ENCODE results near the gene C2CD4D.

C2CD4D gene

DNA sequence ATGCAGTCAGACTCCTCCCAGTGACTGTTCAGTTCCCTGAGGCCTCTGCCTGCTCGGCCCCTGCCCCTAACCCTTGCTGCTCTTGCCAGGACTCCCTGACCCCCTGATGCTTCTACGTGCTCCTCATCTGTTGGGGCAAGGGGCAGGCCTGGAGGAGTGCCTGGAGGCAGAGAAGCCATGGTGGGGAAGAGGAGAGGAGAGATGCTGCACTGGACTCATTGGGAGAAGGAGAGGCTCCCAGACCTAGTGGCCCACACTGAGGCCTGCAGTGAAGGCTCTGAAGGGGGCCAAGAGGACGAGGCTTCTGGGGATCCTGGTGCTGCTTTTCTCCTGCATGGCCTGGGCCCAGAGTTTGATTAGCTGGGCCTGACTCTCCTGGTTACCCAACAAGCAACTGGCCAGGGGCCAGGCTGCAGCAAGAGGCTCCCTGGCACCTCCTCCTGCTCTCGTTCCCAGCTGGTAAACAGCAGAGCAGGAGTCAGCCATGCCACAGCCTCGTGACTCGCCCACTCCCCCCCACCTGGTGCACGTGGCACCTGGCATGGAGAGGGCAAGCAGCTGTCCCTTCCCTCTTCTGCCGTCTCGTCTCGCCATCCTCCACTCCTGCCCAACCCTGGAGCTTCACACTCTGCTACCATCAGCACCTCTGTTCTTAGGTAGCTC is 7.2 kb downstream of the C2CD4D start:
- peak; percentile 84 for FAIRE-seq

DNA sequence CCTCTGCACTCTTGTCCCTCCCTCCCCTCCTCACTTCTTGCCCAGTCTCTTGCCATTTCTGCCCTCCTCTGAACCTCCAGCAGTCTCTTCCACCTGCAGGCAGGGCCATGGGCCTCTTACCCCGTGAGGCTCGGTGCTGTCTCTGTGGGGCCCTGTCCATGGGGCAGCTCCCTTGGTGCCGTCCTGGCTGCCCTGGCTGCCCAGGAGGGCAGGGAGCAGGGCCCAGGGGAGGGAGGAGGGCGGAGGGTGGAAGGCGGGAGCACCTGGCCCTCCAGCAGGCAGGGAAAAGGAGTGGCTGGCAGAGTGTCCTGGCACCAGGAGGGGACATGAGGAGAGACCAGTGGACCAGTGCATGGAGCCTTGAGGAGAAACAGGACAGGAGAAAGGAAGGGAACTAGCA is 8.0 kb downstream of the C2CD4D start, which contains the start of gene RORC:
TSS of gene RORC (minus strand) at position 198 of the 400 bp plus-strand sequence. CDS start at position 160, 38 bp downstream.
- no peak for FAIRE-seq

DNA sequence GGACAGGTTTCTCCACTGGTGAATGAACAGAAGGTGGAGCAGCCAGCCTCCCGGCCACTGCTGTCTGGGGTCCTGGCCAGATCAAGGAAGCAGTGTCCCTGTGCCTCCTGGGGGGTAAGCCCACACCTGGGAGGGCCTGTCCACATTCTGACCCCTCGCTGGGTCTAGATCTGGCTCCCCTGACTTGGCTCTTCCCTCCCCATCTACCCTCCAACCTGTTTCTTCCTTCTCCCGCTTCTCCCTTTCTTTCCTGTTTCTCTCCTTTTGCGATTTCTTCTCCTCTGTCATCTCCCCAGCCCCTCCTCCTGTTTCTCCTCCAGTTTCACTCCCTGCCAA is 8.4 kb downstream of the C2CD4D start:
- FAIRE-seq: no peak

DNA sequence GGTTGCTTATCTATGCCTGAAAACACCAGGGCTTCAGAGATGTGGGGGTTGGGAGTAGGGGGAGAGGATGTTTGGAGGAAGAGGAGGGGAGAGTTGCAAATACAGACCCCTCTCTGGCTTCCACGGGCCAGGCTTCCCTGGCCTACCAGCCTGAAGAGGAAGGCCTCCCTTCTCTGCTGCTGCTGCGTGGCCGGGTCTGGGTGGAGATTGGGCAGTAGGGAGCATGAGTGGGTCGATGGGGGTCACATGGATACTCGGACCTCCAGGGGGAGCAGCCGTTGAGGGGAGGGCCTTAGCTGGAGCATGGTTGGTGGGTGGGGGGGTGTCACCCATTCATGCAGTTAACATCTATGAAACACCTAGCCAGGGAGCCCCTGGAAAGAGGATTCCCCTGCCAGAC is 9.6 kb downstream of the C2CD4D start:
- FAIRE-seq: no peak

DNA sequence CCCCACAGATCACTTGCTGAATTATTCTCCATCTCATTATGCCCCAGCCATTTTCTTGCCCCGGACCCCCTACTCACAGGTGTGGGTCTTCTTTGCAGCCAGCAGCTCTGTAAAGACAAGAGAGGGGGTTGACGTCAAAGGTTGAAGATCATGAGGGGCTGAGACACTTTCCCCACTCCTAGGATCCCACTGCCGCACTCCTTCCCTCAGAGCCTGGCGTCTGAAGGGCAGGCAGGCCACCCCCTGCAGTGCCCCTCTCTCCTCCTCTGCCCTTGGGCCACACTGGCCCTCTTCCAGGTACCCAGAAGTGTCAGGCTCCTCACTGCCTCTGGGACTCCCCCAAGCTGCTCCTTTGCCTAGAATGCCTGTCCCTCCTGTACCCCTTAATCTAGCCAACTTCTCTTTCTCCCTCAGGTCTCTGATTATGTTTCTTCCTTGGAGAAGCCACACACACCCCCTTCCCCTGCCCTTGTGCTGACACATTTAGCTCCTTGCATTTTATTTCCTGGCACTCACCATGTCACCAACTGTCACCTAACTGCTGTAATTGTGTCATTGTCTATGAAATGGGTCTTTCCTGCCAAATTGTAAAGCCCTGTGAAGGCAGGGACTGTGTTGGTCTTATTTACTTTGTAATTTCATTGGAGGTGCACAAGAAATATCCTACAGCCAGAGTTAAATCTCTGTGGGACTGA is 10.1 kb downstream of the C2CD4D start:
- FAIRE-seq: no peak

DNA sequence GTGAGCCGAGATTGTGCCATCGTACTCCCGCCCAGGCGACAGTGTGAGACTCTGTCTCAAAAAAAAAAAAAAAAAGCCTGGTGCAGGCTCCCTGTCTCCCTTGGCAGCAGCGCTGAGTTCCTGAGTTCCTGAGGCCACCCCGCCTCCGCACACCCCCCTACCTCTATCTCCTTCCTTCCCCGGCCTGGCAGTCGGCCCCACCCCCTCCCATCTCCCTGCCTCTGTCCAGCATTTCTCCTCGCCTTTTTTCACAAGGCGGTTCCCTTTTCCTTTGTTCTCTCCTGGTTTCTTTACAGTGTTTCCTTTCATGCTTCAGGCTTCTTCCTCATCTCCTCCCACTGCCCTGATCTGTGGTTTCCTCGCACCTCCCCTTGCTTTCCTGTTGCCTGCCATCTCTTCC is 10.7 kb downstream of the C2CD4D start:
- FAIRE-seq: no peak

DNA sequence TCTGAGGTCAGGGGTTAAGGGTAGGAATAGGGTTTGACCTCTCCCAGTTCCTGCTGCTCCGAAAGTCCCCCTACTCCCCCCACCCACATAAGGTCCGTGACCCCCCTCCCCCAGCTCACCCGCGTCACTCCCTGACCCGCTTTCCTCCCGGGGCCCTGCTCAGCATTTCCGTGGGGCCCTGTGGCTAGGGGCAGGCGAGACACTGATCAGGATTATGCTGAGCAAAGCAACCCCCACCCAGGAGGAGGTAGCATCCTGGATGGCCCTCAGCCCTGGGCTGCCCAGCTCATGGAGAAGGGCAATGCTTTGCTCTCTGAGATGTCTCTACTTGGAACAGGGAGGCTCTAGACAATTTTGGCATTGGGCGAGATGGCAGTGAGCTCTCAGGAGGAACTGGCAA is 11.8 kb downstream of the C2CD4D start:
- FAIRE-seq: no peak

DNA sequence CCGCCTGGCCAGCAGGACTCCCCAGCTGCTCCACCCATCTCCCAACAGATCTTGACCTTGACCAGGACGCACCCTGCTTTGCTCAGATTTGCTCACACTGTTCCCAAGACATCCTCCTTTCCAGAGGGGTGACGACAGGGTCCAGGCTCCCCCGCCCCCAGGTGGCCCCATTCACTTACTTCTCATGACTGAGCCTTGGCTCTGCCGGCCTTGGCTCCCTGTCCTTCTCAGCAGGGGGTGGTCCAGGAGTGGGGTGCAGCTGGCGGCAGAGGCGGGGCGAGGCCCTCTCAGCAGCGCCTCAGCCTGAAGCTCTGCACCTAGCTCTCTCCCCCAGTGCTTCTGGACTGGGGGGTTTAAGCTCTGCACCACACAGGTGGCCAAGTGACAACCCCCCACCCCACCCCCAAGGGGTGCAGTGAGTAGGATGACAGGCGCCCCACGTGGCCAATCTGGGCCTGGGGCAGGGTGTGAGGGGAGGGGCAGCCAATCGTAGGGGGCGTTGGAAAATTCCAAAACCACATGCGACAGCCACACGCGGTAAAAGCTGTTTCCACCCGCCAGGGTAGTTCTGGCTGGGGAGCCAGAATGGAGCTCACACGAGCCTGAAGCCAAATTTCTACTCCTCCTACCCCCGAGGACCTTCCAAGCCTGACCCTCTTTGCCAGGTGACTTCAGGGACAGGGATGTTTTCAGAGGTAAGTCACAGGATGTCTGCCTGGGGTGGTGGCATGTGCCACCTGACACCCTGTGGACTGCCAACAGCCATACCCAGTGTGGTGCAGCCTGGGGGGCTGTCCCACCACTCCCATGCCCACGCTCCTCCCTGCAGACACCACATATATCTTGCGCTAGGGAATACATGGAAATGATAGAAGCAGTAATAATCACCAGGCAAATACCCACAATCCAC is 13.6 kb downstream of the C2CD4D start:
- no peak for FAIRE-seq

DNA sequence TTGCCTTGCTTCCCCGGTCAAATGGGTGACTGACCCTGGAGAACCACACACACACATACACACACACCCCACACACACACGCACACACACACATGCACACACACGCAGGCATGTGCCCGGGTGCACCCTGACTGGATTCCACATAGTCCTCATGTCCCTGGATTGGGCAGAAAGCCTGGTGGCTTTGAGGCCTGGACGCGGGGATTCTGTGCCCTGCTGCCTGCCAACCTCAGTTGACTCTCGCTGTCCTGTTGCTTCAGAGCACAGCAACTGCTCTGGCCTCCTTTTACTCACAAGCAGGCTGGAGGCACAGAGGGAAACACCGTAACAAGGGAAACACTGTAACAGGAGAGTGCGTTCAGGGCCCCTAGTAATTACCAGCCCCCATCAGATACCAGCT is 14.4 kb downstream of the C2CD4D start:
- FAIRE-seq: no peak

DNA sequence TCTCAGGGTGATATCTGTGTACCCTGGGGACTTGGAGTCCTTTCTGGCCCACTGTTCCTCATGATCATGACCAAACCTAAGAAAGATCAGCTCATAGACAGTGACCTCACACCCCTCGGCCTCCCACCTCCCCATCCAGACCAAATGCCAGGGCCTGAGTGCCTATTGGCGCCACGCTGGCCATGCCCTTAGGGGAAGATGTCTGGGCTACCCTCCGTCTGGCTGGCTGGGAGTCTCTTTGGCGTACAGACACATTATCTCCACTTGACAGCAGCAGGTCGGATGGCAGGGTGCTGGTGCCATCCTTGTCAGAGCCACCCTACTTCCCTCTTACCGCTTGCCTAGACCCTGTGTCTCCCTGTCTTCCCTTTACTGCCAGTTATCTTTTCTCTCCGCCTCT is 16.4 kb downstream of the C2CD4D start:
- no peak for FAIRE-seq

DNA sequence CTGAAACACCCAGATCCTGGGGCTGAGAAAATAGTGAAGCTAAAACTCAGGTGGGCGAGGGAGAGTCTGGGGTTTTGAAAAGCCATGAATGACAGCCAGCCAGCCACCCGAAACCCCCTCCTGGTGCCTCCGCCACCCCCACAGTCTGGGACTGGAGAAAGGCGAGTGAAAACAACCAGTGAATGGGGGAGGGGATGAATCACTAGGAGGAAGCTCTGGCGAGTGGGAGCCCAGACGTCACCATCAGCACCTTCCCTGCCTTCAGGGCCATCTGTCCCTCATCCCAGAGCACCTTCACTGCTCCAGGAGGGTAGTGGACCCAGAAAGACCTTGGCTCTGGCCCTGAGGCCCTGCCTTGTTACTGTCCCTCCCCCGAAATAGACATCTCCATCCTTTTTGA is 17.2 kb downstream of the C2CD4D start:
- FAIRE-seq: no peak

DNA sequence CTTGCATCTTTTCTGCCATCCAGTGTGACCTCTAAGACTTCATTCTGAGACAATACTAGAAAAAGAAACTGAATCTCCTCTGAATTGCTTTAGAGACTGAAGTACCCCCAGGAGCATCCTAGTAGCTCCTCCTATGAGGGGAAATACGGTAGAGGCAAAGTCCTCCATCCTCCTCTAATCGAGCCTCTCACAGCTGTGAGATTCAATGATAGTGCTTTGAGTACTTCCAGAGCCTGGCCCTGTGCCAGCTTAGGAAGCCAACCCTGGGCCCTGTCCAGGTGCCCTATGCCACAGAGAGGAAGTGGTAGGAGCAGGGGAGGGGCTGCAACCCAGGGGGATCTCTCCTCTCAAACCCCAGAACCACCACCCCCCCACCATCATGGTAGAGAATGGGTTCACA is 18.7 kb downstream of the C2CD4D start:
- FAIRE-seq: no peak

DNA sequence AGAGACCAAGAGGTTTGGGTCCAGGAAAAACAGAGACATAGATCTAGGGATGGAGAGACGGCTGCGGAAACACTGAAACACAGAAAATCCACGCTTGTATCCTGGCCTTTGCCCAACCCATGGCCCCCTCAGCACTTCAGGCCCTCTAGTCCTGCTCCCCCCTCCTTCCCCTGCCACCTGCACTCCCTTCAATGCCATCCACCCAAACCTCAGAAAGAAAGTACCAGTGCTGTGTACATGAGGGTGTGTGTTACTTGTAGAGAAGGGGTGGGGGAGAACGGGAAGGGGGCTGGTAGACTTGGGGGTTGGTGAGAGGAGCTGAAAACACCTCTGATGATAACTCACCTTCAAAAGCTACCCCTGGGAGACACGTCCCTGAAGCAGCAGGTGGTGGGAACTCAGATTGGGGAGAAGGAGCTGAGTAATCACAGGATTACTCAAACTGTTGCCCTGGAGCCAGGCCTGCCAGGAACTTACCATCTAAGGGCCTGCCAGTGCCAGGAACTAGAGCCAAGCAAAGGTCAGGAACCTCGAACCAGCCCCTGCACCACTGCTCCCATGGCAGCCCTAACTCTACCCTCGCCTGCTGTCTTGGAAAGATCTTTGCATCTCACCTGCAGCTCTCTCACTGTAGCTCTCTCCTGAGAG is 19.5 kb downstream of the C2CD4D start:
- FAIRE-seq: no peak

DNA sequence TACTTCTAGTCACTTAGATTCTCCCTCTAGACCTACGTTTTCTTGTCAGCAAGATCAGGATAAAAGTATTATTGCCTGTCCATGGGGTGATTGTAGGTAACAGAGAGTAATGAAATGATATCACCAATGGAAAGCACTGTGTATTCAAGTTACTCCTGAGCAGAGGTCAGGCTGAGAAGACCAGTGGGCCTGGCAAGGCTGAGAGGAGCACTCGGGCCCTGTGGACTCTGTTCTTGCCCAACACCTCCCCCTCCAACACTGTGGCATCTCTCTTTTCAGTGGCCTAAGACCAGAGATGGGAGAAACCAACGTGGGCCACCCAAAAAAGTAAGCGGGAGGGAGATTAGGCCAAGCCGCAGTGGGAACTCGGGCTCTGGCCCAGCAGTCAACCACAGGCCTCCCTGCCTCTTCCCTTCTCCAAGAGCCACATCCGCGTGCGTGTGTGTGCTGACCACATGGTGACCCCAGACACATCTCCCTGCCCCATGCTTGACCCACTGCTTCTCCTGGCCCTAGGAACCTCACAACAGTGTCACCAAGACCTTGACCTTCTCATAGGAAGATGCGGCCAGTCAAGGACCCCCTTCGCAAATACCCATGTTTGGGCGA is 20.3 kb downstream of the C2CD4D start:
- FAIRE-seq: no peak

DNA sequence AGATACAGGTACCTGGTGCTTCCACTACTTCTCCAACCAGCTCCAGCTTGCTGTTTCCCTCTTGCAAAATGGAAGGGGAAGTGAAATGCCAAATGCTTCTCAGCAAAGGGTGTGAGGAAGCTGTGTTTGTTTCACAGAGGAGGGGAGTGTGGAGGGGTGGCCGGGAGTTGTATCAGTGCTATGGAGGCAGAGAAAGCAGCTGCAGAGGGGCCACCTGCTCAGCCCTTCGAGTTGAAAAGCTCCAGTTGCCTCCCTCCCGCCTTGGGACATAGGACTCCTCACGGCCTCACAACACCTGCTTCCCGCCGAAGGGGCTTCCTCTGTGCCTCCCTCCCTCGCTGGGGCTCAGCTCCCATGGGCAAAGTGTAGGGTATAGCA is 22.3 kb downstream of the C2CD4D start:
- FAIRE-seq: no peak

DNA sequence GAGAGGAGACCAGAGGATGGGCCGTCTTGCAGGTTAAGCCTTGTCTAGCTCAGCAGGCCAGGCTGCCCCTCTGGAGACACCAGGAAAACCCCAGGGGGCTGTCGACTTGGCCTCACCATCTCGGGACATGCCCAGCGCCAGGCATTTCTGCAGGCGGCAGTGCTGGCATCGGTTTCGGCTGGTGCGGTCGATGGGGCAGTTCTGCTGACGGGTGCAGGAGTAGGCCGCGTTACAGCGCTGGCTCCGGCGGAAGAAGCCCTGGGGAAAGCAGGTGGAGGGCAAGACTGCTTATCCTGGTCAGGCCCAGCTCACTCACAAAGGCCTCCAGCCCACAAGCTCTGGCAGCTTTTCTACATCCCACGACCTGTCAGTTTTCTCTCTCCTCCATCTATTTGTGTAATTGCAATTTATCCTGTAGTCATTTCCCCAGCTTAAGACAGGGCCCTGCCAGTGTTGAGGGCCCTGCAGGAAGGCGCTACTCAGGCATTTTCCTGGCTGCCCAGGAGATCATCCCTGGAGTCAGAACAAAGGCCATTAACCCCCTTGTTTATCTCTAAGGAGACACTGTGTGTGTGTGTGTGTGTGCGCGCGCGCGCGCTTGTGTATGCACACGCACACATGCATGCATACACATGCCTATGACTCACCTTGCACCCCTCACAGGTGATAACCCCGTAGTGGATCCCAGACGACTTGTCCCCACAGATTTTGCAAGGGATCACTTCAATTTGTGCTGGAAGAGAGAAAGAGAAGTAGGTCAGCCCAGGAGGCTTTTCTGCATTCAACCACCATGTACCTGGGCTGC is 22.9 kb downstream of the C2CD4D start:
- no peak for FAIRE-seq

DNA sequence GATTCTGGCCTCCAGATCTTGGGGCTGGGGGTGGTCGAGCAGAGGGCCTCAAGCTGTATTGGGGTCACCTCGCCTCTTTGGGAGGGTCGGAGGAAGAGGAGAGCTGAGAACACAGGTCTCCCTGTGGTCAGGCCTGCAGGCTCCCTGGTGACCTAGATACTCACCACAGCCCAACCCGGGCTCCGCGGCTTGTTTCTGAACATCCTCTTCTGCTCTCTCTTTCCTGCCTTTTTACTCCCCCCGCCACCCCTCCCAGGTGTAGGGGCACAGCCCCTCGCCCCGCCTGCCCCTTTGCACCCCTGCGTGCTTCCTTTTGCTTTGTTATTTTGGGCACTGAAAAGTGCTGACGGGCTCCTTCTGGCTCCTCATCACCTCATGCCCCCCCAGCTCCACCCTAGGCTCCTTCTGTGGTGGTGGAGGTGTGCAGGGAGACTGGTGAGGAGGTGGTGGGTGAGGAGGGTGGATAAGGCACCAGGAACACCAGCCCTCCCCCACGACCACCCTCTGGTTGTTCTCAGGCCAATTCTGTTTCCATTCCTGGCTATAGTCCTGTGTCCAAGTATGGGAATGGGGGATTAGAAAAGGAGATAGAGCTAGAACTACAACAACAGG is 23.8 kb downstream of the C2CD4D start:
- no peak for FAIRE-seq

DNA sequence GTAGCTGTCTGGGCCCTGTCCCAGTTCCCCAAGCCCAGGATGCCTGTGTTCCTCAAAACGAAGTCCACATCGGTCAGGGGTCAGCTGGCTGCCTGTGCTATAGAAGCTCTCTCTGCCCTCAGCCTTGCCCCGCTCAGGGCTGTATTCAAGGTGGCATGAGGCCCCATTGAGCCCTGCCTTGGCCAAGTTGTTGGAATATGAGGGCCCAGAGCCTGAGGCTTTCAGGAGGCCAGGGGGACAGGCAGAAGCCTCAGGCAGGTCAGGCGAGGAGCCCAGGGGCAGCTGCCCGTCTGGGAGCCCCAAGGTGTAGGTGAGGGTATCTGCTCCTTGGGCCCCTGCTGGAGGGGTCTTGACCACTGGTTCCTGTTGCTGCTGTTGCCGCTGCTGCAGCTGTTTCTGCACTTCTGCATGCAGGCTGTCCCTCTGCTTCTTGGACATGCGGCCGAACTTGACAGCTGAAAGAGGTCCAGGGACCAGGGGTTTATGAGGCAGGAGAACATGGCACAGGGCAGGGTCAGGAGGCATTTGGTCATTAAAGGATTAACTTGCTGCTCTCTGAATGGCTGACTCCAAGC is 24.6 kb downstream of the C2CD4D start:
- no peak for FAIRE-seq

DNA sequence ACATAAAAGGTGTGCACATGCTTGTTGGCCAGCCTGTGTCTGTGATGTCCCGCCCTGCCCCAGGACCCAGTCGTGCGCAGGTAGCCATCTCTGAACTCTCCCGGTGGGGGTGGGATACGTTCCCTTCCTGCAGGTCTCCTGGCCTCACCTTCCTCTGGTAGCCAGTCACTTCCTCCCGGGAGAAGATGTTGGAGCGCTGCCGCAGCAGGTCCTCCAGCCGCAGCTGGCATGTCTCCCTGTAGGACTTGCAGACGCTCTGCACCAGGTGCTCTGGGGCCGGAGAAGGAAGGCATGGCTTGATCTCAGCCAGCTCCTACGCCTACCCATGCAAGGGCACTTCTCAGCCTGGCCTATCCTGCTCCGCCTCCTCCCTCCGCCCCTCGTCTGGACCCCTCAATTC is 25.2 kb downstream of the C2CD4D start:
- FAIRE-seq: no peak

DNA sequence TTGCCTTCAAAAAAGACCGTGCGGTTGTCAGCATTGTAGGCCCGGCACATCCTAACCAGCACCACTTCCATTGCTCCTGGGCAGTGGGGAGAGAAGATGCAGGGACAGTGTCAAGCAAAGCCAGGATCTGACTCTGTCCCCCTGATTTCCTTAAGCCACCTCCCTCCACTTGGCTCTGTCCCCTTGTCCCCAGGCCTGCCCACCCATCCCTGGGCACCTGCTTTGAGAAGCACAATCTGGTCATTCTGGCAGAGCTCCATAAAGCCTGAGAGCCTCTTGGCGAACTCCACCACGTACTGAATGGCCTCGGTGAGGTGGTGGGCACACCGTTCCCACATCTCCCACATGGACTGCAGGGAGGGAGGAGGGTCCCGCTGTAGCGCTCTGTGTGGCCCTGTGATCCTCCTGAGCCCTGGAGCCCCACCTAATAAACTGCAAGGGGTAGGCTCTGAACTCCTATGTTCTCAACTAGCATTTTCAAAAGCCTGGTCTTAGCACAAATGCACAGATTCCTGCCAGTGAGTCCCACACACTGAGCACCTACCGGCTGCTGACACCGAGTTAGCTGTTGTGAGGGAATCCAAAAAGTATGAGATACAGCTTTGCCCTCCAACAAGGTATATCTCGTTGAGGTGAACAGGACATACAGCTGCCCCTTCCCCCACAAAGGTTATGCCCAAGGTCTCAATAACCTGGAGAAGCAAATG is 26.2 kb downstream of the C2CD4D start:
- no peak for FAIRE-seq

DNA sequence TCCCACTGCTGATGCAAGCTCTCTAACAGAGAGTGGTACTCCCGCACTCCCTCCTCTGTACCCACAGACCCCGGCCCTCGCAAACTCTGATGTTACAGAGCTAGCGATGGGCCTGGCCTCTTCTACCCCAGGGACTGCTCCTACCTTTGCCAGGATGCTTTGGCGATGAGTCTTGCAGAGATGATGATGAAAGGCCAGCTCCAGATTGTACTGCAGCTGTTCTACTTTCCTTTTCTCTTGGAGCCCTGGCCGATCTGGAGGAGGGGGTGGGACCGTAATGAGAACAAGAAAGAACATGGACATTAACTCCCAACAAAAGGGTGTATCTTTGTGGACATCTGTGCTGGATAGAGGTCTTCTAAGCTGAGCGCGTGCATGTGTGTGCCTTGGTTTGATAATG is 28.4 kb downstream of the C2CD4D start:
- FAIRE-seq: no peak

Data from islet of Langerhans (tissue), 1 donor.